GM12872 (cell line): ENCODE data around the gene SYNGAP1.

Source experiments
- TF ChIP-seq, protein P1 (sequence below): IDR thresholded peaks from 3 replicates; pipeline ENCODE4 v1.5.1; 2011; ENCODE audit warnings: low read depth, mild to moderate bottlenecking, low read length, moderate library complexity; ENCODE audit not compliant: insufficient read depth

Gene SYNGAP1

DNA sequence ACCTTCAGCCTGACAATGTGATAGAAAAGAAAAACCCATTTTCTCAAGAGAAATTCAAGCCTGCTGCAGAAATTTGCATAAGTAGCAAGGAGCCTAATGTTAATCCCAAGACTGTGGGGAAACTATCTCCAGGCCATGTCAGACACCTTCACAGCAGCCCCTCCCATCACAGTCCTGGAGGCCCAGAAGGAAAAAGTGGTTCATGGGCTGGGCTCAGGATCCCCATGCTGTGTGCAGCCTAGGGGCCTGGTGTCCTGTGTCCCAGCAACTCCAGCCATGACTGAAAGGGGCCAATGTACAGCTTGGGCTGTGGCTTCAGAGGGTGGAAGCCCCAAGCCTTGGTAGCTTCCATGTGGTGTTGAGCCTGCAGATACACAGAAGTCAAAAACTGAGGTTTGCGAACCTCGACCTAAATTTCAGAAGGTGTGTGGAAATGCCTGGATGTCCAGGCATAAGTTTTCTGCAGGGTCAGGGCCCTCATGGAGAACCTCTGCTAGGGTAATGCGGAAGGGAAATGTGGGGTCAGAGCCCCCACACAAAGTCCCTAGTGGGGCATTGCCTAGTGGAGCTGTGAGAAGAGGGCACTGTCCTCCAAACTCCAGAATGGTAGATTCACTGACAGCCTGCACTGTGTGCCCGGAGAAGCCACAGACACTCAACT lies 46.3 kb downstream of the SYNGAP1 start:
- TF ChIP-seq, protein P1, sequence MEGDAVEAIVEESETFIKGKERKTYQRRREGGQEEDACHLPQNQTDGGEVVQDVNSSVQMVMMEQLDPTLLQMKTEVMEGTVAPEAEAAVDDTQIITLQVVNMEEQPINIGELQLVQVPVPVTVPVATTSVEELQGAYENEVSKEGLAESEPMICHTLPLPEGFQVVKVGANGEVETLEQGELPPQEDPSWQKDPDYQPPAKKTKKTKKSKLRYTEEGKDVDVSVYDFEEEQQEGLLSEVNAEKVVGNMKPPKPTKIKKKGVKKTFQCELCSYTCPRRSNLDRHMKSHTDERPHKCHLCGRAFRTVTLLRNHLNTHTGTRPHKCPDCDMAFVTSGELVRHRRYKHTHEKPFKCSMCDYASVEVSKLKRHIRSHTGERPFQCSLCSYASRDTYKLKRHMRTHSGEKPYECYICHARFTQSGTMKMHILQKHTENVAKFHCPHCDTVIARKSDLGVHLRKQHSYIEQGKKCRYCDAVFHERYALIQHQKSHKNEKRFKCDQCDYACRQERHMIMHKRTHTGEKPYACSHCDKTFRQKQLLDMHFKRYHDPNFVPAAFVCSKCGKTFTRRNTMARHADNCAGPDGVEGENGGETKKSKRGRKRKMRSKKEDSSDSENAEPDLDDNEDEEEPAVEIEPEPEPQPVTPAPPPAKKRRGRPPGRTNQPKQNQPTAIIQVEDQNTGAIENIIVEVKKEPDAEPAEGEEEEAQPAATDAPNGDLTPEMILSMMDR, result no peak

DNA sequence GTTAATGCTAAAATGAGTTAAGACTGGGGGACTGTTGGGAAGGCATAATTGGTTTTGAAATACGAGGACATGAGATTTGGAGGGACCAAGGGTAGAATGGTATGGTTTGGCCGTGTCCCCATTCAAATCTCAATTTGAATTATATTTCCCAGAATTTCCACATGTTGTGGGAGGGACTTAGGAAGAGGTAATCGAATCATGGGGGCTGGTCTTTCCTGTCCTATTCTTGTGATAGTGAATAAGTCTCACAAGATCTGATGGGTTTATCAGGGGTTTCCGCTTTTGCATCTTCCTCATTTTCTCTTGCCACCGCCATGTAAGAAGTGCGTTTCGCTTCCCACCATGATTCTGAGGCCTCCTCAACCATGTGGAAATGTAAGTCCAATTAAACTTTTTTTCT lies 47.2 kb downstream of the SYNGAP1 start:
- TF ChIP-seq, protein P1, result no peak

DNA sequence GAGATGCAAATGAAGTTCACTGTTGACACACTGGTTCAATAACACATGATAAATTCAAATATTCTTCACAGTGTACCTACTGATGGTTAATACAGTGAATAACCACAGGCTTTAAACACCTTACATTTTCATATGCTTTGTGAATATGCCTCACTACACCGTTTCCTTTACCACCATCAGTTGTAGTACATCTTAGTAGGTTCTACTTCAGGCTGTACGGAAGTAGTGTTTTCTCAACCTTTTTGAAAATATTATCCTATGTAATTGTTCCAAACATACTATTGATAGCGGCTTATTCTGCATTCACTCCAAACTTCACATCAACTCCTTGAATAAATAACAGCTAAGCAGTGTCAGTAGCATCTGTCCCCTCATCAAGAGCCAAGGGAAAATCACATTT lies 49.8 kb downstream of the SYNGAP1 start:
- TF ChIP-seq, protein P1, result no peak

DNA sequence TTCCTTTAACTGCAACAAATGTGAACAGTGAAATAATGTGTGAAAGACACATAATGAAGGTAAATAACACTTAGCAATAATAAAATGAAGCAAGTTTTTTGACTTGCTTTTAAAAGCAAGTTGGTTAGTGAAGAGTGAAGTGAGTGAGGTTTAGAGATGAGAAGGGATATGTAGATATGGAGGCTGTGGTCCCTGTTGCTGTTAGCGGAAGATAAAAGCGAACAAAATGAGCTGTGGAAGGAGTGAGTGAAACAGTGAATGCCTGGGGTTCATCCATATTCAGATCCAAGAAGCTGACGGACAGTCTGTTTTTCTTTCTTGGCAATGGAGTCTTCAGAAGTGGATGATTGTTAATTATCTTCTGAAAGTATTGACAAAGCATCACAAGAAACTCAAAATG lies 58.0 kb downstream of the SYNGAP1 start:
- TF ChIP-seq, protein P1, result no peak

DNA sequence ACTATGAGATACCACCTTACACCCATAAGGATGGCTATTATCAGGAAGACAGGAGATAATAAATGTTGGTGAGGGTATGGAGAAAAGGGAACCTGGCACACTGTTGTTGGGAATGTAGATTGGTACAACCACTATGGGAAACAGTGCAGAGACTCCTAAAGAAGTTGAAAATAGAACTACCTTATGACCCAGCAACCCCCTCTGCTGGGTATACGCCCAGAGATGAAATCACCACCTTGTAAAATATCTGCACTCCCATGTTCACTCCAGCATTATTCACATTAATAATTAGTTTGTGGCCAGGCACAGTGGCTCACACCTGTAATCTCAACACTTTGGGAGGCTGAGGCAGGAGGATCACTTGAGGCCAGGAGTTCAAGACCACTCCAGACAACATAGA lies 61.3 kb downstream of the SYNGAP1 start:
- TF ChIP-seq, protein P1, result peak; percentile 7; the same call in 1 of the 3 replicates

DNA sequence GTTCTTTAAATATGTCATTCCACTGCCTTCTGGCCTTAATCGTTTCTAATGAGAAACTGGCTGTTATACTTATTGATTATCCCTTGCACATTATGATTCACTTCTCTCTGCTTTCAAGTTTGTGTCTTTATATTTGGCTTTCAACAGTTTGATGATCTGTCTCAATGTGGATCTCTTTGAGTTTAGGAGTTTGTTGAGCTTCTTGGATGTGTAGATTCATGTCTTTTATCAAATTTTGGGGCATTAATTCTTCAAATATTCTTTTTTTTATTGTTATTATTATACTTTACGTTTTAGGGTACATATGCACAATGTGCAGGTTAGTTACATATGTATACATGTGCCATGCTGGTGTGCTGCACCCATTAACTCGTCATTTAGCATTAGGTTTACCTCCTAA lies 63.8 kb downstream of the SYNGAP1 start:
- TF ChIP-seq, protein P1, result no peak

DNA sequence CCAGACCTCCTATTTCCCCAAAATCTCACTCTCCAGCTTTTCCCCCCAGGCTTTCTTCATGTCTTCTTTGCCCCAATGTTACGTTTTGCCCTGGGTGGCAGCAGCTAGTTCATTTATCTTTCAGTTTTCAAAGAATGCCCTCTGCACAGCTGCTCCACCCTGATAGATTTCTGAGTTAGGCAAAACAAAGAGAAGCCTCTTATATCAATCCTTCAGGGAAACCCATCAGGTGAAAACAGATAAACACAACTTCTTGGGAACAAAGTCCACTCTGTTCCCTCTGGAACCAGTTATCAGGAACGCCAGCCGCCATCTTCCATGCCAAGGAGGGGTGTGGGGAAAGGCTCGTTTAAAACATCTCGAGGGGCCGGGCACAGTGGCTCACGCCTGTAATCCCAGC lies 68.5 kb downstream of the SYNGAP1 start:
- TF ChIP-seq, protein P1, result no peak

DNA sequence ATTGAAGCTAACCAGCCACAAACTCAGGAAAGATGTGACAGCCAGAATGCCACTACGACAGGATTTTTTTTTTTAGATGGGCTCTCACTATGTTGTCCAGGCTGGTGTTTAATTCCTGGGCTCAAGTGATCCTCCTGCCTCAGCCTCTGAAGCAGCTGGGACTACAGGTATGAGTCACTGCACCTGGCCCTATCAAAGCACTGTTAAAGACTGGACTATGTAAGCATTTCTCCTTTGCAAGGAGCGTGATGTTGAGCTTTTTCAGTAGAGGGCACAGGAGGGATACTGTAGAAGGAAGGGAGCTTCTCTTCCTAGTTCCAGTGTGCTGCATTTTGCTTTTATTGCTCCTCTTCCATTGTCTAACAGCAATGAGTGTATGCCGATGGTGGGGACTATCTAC lies 70.3 kb downstream of the SYNGAP1 start:
- TF ChIP-seq, protein P1, result no peak
